NOMO-1 treated with DMSO at 0.1 percent for 48 hours (cell line): Measurements from ENCODE around the gene VSTM4.

Experiments
- DNase-seq: peaks from one replicate; lab custom pipeline; 2025; ENCODE audit not compliant: unreplicated experiment; lab: John Stamatoyannopoulos, UW

Gene VSTM4

GRCh38 chr10:49118430-49119074 is 3.2 kb upstream of the VSTM4 start:
- no peak for DNase-seq

DNA sequence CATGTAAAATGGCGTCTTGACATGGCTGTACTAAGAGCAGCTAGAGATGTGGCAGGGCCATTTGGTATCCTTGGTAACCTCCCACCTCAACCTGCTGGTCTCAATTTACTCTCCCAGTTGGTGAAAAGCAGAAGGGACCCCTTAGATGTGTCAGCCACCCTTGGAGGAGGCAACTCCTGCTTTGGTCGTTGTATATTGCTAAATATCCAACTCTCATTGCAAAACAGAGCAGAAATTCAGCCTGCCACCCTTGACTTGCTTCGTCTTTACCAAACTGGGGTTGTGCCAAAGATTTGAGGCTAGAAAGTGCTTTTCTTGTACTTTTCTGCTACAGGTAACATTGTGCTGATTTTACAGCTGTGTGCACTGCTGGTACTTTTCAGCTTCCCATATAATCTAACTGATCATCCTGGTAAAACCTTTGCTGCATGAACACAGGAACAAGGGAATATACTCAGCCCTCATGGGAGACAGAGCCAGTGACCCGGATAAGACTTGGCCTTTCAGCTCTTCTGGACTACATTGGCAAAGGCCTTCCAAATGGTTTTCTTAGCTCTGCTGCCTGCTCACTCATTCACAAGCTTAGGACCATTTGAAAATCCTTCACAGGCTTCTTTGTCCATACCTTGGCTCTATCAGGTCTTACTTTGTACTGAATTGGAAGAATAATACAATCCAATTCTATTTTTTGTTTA is 2.2 kb upstream of the VSTM4 start:
- peak; percentile 26 for DNase-seq

DNA sequence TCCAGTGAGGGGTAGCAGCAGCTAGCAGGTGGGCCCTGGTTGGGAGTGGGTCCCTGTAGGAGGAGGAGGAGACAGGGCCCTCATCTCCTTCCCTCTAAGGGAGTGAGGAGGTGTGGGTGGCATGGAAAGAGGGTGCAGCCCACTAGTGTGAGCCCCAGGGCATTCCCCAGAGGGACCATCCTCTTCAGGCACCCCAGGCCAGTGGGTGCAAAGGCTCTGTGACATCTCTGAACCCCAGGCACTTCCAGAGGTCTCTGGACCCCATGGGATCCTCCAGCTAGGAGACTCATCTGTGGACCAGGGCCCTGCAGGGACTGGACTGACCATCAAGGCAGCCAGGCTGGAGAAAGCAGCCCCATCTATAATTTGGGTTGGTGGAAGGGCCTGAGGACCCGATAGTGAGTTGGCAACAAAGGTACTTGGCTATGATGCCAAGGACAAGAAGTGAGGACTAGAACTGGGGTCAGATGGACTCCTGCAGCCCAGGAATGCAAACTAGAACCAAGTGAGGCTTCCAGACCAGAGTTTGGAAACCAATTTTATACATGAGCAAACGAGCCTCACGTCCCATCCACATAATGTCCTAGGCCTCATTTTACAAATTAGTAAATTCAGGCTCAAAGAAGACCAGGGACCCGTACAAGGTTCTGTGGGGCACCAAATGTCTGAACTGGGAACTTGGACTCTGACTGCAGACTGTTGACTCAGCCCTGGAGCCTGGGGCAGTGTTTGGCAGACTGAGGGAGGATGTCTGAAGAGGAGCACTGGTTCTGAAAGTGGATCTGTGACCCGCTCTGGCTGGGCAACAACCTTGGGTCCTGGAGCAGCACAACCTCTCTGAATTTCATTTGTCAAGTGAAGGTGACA is 1.4 kb upstream of the VSTM4 start:
- no peak for DNase-seq

DNA sequence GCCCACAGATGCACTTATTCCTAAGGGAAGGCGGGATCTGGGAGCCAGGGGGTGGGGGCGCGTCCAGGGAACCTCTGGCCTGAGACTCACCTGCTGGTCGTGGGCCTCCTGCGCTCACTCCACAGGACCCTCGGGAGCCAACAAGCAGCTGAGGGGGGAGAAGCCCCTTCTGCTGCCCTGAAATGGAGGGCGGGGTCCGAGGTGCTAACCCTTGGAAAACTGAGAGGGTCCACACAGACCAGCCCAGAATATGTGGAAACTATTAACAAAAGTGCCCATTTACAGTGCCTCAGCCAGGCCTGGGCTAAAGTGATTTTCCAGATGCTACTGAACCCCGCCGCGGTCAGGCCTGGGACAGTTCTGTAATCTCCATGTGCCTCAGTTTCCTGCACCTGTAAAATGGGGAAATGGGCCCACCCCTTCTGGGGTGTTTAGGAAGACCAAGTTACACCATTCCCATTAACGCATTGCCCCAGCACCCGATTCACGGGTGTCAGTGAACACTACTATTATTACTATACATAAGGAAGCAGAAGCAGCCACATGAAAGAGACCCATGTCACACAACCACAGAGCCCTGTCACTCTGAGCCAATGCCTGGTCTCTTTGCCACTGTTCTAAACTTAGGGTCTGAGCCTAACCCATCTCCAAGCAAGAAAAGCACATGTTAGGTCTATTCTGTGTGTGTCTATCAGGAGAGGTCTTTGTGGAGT is 630 bp upstream of the VSTM4 start:
- DNase-seq: no peak

GRCh38 chr10:49114718-49115014 is 656 bp downstream of the VSTM4 start:
- no peak for DNase-seq

GRCh38 chr10:49113741-49114141 is 1.6 kb downstream of the VSTM4 start:
- no peak for DNase-seq

- no peak for DNase-seq
These were observed 2.5 kb downstream of the VSTM4 start for GRCh38 chr10:49112851-49113250.

DNA sequence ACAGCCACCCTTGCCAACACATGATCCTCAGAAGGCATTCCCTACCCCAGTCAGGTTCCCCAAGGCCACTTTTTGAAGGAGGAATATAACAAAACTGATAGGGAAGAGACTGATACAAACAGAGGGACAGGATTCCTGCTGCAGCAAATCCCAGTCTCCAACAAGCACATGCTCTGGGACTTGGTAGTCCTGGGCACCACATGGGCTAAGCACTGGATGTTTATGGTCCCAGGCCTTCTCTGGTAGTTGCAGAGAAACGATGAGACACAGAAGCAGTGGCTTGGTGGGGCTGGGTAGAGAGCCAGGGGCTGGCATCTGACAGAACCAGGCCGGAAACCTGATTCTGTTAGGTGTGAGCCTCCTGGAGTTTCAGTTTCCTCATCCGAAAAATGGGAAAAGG is 3.2 kb downstream of the VSTM4 start:
- DNase-seq: no peak

DNA sequence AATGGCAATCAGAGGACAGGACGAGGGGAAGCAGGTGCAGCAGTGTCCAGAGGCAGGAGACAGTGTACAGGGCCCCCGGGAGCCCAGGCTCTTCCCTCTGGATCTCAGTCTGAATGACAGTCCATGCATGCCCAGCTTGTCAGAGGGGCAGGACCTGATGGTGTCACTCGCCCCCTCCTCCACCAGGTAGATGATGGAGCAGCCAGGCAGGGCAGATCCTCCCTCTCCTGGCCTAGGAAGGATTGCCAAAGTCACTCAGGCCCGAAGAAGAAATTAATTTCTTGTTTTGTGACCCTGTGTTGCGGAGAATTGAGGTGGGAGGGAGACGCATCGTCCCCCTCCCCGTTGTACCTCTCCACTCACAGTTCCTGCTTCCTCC is 4.0 kb downstream of the VSTM4 start:
- no peak for DNase-seq

DNA sequence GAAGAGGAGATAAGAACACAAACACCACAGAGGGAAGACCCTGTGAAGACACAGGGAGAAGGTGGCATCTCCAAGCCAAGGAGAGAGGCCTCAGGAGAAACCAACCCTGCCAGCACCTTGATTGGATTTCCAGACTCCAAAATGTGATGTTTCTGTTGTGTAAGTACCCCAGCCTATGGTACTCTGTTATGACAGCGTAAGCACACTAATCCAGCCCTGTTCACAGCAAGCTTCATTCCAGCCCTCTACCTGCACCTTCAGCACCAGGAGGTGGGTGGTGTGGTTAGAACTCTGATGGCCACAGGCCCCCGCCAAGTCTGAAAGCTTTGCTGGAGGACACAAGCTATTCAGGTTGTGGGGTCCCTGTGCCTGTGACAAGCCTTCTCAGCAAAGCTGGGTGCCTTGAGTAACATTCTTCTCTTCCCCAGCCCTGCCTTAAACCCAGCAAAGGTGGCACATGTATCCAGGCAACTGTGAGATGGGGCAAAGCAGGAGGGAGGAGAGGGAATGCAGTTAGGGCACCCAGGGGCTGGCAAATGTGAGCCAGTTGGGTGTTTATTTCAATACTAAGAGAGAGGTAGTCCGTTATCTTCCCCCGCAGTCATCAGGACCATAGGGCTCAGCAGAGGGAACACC is 4.5 kb downstream of the VSTM4 start:
- no peak for DNase-seq

DNA sequence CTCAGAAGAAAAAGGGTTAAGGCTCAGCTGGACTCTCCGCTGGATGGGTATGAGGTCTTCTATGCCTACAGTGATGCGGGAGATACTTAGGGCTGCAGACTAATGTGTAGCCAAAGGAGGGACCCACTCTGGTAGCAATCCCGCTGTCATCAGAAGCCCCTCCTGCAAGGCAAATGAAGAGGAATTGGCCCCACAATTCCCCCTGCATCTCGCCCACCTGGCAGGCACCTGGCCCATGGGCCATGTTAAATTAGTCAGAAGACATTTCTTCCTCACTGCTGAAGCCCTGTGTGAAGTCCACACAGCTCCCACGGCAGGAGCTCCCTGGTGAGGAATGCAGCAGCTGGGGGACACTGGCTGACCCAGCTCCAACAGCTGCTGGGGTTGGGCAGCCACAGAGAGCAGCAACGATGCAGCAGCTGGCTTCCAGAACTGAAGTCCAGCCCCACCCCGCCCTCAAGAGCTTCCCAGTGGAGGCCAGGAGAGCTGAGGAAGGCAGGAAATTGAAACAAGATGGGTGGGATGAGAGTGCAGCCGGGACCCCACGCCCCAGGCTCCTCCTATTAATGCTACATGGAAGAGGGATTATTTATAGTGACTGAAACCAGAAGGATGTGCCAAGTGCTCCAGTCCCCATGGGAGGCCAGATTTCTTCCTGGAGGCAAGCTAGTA is 5.5 kb downstream of the VSTM4 start:
- no peak for DNase-seq

- DNase-seq: no peak
These were observed 6.7 kb downstream of the VSTM4 start for GRCh38 chr10:49108656-49109055.

DNA sequence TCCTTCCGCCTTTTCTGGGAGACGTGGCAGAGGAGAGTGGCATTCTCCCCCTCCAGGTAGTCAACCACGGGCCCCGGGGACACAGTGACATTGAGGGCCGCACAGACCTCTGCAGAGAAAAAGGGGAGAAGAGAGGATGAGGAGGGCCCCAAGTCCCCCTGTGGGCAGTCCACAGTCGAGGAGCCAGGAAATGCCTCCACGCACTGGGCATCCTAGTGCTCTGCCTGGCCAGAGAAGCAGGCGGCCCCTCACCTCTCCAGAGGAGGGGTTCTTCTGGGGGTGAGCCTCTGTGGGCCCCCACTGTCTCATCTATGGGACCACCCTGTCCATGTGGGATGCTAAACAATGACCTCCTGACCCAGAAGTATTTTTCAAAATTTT is 7.4 kb downstream of the VSTM4 start:
- DNase-seq: no peak

- no peak for DNase-seq
These were observed 8.0 kb downstream of the VSTM4 start for GRCh38 chr10:49107111-49107886.

- no peak for DNase-seq
These were observed 8.9 kb downstream of the VSTM4 start for GRCh38 chr10:49106451-49106850.

- no peak for DNase-seq
These were observed 10.2 kb downstream of the VSTM4 start for GRCh38 chr10:49105076-49105475.

DNA sequence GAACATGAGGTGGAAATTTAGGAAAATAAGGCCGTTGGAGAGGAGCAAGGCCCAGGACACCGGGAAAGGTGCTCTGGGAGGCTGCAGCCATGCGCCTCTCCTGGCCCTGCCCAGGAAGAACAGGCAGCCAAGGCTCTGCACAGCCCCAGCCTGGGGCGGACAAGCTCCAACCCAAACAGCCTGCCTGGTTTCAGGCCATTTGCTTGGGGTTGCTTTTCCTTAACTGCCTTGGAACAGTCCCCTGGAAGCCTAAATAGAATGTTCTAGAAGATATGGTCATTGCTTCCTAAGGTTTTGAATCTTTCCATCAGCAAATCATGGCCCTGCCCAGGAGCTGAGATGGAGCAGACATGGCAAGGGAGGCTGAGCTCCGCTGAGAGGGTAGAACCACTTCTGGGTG is 11.0 kb downstream of the VSTM4 start:
- no peak for DNase-seq

- no peak for DNase-seq
These were observed 11.6 kb downstream of the VSTM4 start for GRCh38 chr10:49103761-49104160.

DNA sequence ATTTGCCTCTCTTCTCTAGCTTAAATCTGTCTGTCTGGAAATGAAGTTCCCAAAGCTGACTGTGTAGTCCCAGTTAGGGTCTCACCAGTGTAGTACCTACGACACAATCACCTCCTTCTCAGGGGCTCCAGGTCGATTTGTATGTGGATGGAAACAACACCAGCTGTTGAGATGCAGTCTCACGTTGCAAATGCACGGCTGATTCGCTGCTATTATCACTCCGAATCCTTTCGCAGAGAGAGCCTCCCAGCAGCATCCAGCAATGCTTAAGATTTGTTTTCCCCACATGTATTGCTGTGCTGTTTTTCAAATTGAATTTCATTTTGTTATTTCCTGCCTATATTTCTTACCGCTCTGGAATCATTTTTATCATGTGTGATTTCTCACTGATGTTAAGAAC is 16.3 kb downstream of the VSTM4 start:
- no peak for DNase-seq

DNA sequence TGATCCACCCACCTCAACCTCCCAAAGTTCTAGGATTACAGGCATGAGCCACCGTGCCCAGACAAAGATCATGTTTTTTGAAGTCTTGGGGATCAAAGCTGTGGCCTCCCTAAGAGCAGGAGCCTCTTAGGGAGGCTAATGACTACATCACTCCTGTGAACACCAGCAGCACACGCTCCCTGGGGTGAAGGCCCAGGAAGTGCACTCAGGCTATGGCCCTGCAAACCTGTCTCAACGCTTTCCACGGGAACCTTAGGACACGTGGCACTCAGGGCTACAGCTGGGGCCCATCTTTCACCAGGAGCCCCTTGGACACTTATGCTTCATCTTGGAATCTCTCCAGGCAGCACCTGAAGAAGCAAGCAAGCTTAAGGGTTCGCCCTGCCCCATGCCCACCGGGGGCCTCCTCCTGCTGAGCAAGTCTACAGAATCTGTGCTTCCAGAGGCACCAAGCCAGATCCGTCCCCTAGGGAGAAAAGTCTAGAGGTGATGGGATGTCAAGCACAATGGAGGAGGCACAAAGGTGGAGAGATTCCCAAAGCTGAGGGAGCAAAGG is 18.4 kb downstream of the VSTM4 start:
- DNase-seq: no peak
